Neural cell (in vitro differentiated cells): ENCODE results near the gene CLK3. TPM values are rescaled to one million over a fixed set of nuclear protein-coding genes. Genes with fewer than 3 reads are reported as not detected.

Experiments used
- H2AFZ ChIP-seq: fragments of 200-600, 300-800 bp; sonication (generic), shearing (Covaris generic); 2 replicates; pipeline ENCODE4 v1.6.0; 2014; ENCODE audit warnings: low read depth, mild to moderate bottlenecking, antibody characterized with exemption, low read length, moderate library complexity
- H3F3A ChIP-seq: fragments of 200-600 bp; shearing (Covaris generic); 2 replicates; pipeline ENCODE4 v1.6.1; 2016; ENCODE audit warnings: mild to moderate bottlenecking, moderate library complexity, mixed read lengths, antibody characterized with exemption, low read length; ENCODE audit not compliant: insufficient read depth, poor library complexity, severe bottlenecking
- H3K27ac ChIP-seq: fragments of 200-600, 300-800 bp; sonication (generic), shearing (Covaris generic); 2 replicates; pipeline ENCODE4 v1.5.1; 2014; ENCODE audit warnings: mild to moderate bottlenecking, low read length, moderate library complexity
- H3K27me3 ChIP-seq: fragments of 300-800, 200-600 bp; sonication (generic), shearing (Covaris generic); 2 replicates; pipeline ENCODE4 v1.6.0; 2014; ENCODE audit warnings: mild to moderate bottlenecking, low read depth, low read length, moderate library complexity; ENCODE audit not compliant: insufficient read depth
- H3K36me3 ChIP-seq: fragments of 300-800, 200-600 bp; sonication (generic), shearing (Covaris generic); 2 replicates; pipeline ENCODE4 v1.5.1; 2014; ENCODE audit warnings: mild to moderate bottlenecking, antibody characterized with exemption, low read length, moderate library complexity; ENCODE audit not compliant: insufficient read depth
- H3K4me2 ChIP-seq: fragments of 300-800, 200-600 bp; sonication (generic), shearing (Covaris generic); 2 replicates; pipeline ENCODE4 v1.6.0; 2014; ENCODE audit warnings: mild to moderate bottlenecking, low read length
- H3K4me3 ChIP-seq: fragments of 300-800, 200-600 bp; sonication (generic), shearing (Covaris generic); 2 replicates; pipeline ENCODE4 v1.5.1; 2014; ENCODE audit warnings: mild to moderate bottlenecking, low read length, moderate library complexity
- H3K79me2 ChIP-seq: fragments of 200-600 bp; shearing (Covaris generic); replicated peaks from 2 replicates; pipeline ENCODE4 v1.6.0; 2014; ENCODE audit warnings: mild to moderate bottlenecking, low read length, moderate library complexity; ENCODE audit not compliant: insufficient read depth
- H3K9ac ChIP-seq: fragments of 300-800, 200-600 bp; sonication (generic), shearing (Covaris generic); 2 replicates; pipeline ENCODE4 v1.6.1; 2016; ENCODE audit warnings: mild to moderate bottlenecking, low read length, mixed read lengths
- H3K9me2 ChIP-seq: fragments of 200-600 bp; shearing (Covaris generic); 2 replicates; pipeline ENCODE4 v1.6.1; 2016; ENCODE audit warnings: mild to moderate bottlenecking, low read length, mixed read lengths; ENCODE audit not compliant: insufficient read depth
- H3K9me3 ChIP-seq: fragments of 200-600, 300-800 bp; sonication (generic), shearing (Covaris generic); 2 replicates; pipeline ENCODE4 v1.6.1; 2016; ENCODE audit warnings: mild to moderate bottlenecking, mixed run types, low read length, moderate library complexity, mixed read lengths
- H4K20me1 ChIP-seq: fragments of 200-600 bp; shearing (Covaris generic); 2 replicates; pipeline ENCODE4 v1.6.1; 2016; ENCODE audit warnings: mild to moderate bottlenecking, mixed run types; ENCODE audit not compliant: insufficient read depth
- CTCF ChIP-seq: fragments of 450-650 bp; IDR thresholded peaks from 2 replicates; pipeline ENCODE4 v1.5.1; 2014; ENCODE audit warnings: antibody characterized with exemption, mild to moderate bottlenecking, moderate library complexity; ENCODE audit not compliant: poor library complexity, severe bottlenecking
- EP300 ChIP-seq: fragments of 450-650 bp; conservative IDR thresholded peaks from 2 replicates; pipeline ENCODE4 v1.6.1; 2014; ENCODE audit warnings: antibody characterized with exemption, mild to moderate bottlenecking, moderate library complexity; ENCODE audit not compliant: poor library complexity, severe bottlenecking
- EZH2 ChIP-seq: fragments of 200-600, 300-800 bp; shearing (Covaris generic), sonication (generic); IDR thresholded peaks from 2 replicates; pipeline ENCODE4 v1.6.1; 2014; ENCODE audit warnings: antibody characterized with exemption, low read length, borderline replicate concordance, mild to moderate bottlenecking; ENCODE audit not compliant: insufficient read depth, poor library complexity, severe bottlenecking
- MXI1 ChIP-seq: fragments of 450-650 bp; conservative IDR thresholded peaks from 2 replicates; pipeline ENCODE4 v1.6.1; 2014; ENCODE audit warnings: antibody characterized with exemption, mild to moderate bottlenecking; ENCODE audit not compliant: poor library complexity, severe bottlenecking
- POLR2AphosphoS5 ChIP-seq: IDR thresholded peaks from 2 replicates; pipeline ENCODE4 v1.6.1; 2012
- RAD21 ChIP-seq: fragments of 450-650 bp; conservative IDR thresholded peaks from 2 replicates; pipeline ENCODE4 v1.6.1; 2014; ENCODE audit warnings: antibody characterized with exemption, mild to moderate bottlenecking, moderate library complexity
- REST ChIP-seq: IDR thresholded peaks from 2 replicates; pipeline ENCODE4 v1.6.1; 2012; ENCODE audit warnings: borderline replicate concordance
- SMC3 ChIP-seq: fragments of 450-650 bp; conservative IDR thresholded peaks from 2 replicates; pipeline ENCODE4 v1.6.1; 2014; ENCODE audit warnings: antibody characterized with exemption, mild to moderate bottlenecking, moderate library complexity; ENCODE audit not compliant: poor library complexity
- TAF1 ChIP-seq: IDR thresholded peaks from 2 replicates; pipeline ENCODE4 v1.6.1; 2012; ENCODE audit warnings: low read depth
- polyA plus RNA-seq: library from polyadenylated mRNA; depleted of rRNA; stranded (reverse); fragments of >200 nt; gene quantifications from 2 replicates; pipeline ENCODE4 v1.2.3, GENCODE V29; 2014

CLK3 gene
- polyA plus RNA-seq, 1 donor from 2014 or later = 88.3 TPM

- Histone ChIP-seq H3K4me3 (no peak overlapping the region), H3K36me3 (no peaks in the 10 kb centered on the region), H2AFZ (no peak overlapping the region), H3K9me2 (no peaks in the 10 kb centered on the region), H3K9ac (no peak overlapping the region), H3K27ac (no peak overlapping the region), H3K9me3 (no peaks in the 10 kb centered on the region), H4K20me1 (no peaks in the 10 kb centered on the region), H3K27me3 (no peaks in the 10 kb centered on the region), H3K79me2 (peaks cover 5% of the 10 kb centered on the region), H3F3A (no peaks in the 10 kb centered on the region), H3K4me2 (no peak overlapping the region)
- TF ChIP-seq REST (no peak), EP300 (no peak), POLR2AphosphoS5 (no peak), TAF1 (no peak), MXI1 (no peak), RAD21 (no peak), CTCF (no peak), SMC3 (no peak), EZH2 (no peak)
Measured at GRCh38 chr15:74669627-74670026, 54.0 kb downstream of the CLK3 start.

GRCh38 chr15:74674161-74674560, 58.5 kb downstream of the CLK3 start:
- Histone ChIP-seq H4K20me1 (no peaks in the 10 kb centered on the region), H3K4me3 (no peak overlapping the region), H3K79me2 (peaks cover 24% of the 10 kb centered on the region), H3K9me3 (no peaks in the 10 kb centered on the region), H3K4me2 (no peak overlapping the region), H3K27me3 (no peaks in the 10 kb centered on the region), H3K27ac (no peak overlapping the region), H3K9ac (no peak overlapping the region), H3K36me3 (no peaks in the 10 kb centered on the region), H2AFZ (no peak overlapping the region), H3K9me2 (no peaks in the 10 kb centered on the region), H3F3A (no peaks in the 10 kb centered on the region)
- TF ChIP-seq CTCF (no peak), TAF1 (no peak), EP300 (no peak), SMC3 (no peak)
